Mesothelial cell of epicardium (in vitro differentiated cells): ENCODE measurements around the gene ABCC4. TPM values are rescaled to one million over a fixed set of nuclear protein-coding genes. Genes with fewer than 3 reads are reported as not detected.

Experiments used
- DNase-seq, 2 experiments: peaks; one replicate each; pipeline ENCODE4 v3.0.0; 2021; ENCODE audit warnings: low spot score in 2 of 2; ENCODE audit not compliant: unreplicated experiment in 2 of 2
- H3K27ac Mint-ChIP-seq: 2 replicates; pipeline ENCODE4 v1.8.0; 2021; ENCODE audit warnings: mixed read lengths
- H3K27me3 Mint-ChIP-seq: 2 replicates; pipeline ENCODE4 v1.8.0; 2021; ENCODE audit warnings: low read depth, mixed read lengths
- H3K36me3 Mint-ChIP-seq: 2 replicates; pipeline ENCODE4 v1.8.0; 2021; ENCODE audit warnings: mixed read lengths
- H3K4me1 Mint-ChIP-seq: 2 replicates; pipeline ENCODE4 v1.8.0; 2021; ENCODE audit warnings: mixed read lengths
- H3K4me3 Mint-ChIP-seq: 2 replicates; pipeline ENCODE4 v1.8.0; 2021; ENCODE audit warnings: mild to moderate bottlenecking, moderate library complexity, mixed read lengths
- H3K9me3 Mint-ChIP-seq: 2 replicates; pipeline ENCODE4 v1.8.0; 2021; ENCODE audit warnings: mixed read lengths
- total RNA-seq: library from RNA; stranded (reverse); gene quantifications from 3 replicates; pipeline ENCODE4 v1.2.1, GENCODE V29; 2021
- TF ChIP-seq, protein P1 (sequence below): fragments of 200-600 bp; sonication (generic); IDR thresholded peaks from one replicate; pipeline ENCODE4 v1.5.0; 2021; ENCODE audit warnings: antibody characterized with exemption; ENCODE audit not compliant: unreplicated experiment

Gene ABCC4
- total RNA-seq, 1 donor from 2014 or later, result 7.7 TPM

DNA sequence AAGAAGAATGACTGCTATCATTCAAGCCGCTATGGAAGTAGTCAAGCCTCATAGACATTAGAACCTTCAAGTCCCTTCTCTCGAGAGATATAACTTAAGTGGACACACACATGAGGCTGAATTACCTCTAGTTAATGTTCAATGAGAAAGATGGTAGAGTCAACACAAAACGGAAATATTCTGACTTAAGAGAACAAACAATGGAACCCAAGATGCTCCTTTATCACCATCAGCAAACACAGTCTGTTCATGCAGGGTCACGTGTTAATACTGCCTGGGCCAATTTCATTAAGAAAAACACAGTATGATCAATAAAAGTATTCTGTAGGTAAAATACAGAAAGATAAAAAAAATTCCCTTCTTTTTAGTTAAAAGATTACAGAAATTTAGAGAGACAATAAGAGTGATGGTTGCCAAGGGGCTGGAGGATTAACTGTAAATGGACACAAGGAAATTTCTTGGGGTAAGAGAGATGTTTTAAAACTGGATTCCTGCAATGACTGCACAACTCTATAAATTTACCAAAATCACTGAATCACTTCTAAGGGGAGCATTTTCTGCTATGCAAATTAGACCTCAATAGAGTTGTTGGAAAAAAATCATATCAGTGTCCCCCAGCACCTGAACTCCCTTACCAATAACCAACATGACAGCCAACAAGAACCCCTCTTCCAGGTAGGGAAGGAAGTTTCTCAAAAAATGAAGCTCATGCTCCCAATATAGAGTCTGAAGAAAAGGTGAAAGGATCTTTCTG, 256.6 kb downstream of the ABCC4 start:
- Mint-ChIP-seq H3K27me3 (no peaks in the 10 kb centered on the region), H3K4me3 (no peak overlapping the region), H3K27ac (no peak overlapping the region), H3K9me3 (no peaks in the 10 kb centered on the region), H3K4me1 (no peaks in the 10 kb centered on the region), H3K36me3 (no peaks in the 10 kb centered on the region)
- TF ChIP-seq, protein P1, sequence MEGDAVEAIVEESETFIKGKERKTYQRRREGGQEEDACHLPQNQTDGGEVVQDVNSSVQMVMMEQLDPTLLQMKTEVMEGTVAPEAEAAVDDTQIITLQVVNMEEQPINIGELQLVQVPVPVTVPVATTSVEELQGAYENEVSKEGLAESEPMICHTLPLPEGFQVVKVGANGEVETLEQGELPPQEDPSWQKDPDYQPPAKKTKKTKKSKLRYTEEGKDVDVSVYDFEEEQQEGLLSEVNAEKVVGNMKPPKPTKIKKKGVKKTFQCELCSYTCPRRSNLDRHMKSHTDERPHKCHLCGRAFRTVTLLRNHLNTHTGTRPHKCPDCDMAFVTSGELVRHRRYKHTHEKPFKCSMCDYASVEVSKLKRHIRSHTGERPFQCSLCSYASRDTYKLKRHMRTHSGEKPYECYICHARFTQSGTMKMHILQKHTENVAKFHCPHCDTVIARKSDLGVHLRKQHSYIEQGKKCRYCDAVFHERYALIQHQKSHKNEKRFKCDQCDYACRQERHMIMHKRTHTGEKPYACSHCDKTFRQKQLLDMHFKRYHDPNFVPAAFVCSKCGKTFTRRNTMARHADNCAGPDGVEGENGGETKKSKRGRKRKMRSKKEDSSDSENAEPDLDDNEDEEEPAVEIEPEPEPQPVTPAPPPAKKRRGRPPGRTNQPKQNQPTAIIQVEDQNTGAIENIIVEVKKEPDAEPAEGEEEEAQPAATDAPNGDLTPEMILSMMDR, result no peak
- DNase-seq, result no peak

DNA sequence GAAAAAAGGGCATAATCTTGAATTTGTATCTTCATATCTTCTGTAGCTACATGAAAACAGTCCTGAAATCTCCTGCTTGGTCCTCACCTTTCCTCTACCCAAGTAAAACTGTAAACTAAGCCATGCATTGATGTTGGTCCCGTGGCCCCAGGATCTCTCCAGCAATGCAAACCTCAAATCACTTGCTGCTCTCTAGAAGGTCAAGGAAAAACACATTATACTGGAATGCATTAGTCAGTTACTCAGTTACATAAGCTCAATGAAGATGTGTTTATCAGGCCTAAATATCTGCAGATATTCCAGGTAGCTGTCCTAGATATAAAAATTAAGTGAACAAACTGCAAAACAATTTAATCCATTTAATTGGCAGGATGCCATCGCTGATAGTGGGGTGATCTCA, 261.8 kb downstream of the ABCC4 start:
- no peak for DNase-seq
- H3K9me3 Mint-ChIP-seq, result no peaks in the 10 kb centered on the region
- H3K4me3 Mint-ChIP-seq, result no peak overlapping the region
- H3K27me3 Mint-ChIP-seq, result no peaks in the 10 kb centered on the region
- H3K27ac Mint-ChIP-seq, result no peak overlapping the region
- TF ChIP-seq, protein P1, result no peak
- no peaks in the 10 kb centered on the region for H3K4me1 Mint-ChIP-seq
- H3K36me3 Mint-ChIP-seq, result no peaks in the 10 kb centered on the region

DNA sequence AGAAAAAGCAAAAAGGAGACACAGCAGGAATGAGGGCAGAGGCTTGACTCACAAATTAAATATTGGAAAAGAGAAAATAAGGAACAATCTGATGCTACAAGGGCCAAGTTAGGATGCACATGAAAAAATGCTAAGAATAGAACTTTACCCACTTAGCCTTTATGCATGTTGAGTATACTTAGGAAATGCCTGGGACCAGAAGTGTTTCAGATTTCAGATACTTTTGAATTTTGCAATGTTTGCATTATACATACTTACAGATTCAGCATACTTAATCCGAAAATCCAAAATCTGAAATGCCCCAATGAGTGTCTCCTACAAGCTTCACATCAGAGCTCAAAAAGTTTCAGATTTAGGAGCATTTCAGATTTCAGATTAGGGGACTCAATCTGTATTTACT, 262.3 kb downstream of the ABCC4 start:
- Mint-ChIP-seq H3K36me3 (no peaks in the 10 kb centered on the region), H3K27me3 (no peaks in the 10 kb centered on the region), H3K27ac (no peak overlapping the region), H3K4me3 (no peak overlapping the region), H3K9me3 (no peaks in the 10 kb centered on the region), H3K4me1 (no peaks in the 10 kb centered on the region)
- TF ChIP-seq, protein P1, result no peak
- DNase-seq, result no peak

DNA sequence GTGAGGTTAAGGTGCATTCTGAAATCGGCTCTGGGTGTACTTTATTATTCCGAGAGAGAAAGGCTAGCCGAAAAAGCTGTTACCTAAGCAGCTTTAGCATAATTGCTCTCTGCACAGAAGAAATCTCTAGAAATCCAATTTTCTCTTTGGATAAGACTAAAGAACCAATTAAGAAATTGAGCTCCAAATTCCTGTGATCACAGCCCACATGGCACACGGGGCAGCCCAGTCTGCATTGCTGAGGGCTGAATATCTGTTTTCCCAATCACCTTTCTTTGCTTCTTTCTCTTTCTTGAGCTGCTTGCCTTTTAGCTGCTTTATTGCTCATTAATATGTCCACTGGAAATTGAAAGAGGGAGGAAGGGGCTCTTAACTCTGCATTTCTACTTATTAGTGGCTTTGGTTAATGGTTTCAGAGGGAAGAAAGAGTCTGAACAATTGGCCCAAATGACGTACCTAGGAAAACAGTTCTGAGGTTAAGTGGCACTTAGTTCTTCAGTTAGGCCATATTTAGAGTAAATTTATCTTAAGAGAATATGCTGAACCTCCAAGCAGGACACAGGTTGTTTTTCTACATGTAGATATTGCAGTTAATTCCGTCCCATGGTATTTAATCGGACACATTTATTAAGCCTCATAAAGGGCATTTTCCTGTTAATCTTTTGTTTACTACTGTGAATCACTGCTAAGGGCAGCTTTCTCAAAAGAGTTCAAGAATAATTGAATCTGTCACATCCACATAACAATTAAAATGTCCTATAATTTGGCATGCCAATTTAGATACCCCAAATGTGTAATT, 265.7 kb downstream of the ABCC4 start:
- H3K9me3 Mint-ChIP-seq, result no peaks in the 10 kb centered on the region
- H3K36me3 Mint-ChIP-seq, result no peaks in the 10 kb centered on the region
- no peak overlapping the region for H3K27ac Mint-ChIP-seq
- TF ChIP-seq, protein P1, result no peak
- DNase-seq, result no peak
- H3K4me3 Mint-ChIP-seq, result no peak overlapping the region
- no peaks in the 10 kb centered on the region for H3K27me3 Mint-ChIP-seq
- H3K4me1 Mint-ChIP-seq, result no peaks in the 10 kb centered on the region

DNA sequence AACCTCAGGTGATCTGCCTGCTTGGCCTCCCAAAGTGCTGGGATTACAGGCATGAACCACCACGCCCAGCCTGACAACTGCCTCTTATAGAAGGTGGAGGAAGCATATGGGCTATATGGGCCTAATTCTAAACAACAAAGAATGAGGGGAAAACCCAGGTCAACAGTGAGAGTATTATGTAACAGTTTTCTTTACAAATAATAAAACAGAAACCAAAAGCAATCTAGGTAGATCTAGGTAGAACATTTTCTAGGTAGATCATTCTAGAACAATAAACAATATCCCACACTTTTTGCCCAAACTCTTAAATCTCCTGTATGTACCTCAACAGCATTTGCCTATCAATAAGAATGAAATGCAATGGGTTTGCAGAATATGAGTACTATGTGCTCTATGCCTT, 267.4 kb downstream of the ABCC4 start:
- Mint-ChIP-seq H3K36me3 (no peaks in the 10 kb centered on the region), H3K4me3 (no peak overlapping the region), H3K27ac (no peak overlapping the region), H3K4me1 (no peaks in the 10 kb centered on the region), H3K27me3 (no peaks in the 10 kb centered on the region), H3K9me3 (no peaks in the 10 kb centered on the region)
- TF ChIP-seq, protein P1, result no peak
- no peak for DNase-seq
